Amniotic stem cell (primary cell): ENCODE results near the gene DIS3L2.
"Not testable (repeated sequence)": the region's sequence is repeated elsewhere in the genome, so short reads cannot be mapped to it uniquely, and the experiment has no call there.

Experiments used
- DNase-seq: peaks from one replicate; lab custom pipeline; 2025; lab: John Stamatoyannopoulos, UW

The DIS3L2 gene

DNA sequence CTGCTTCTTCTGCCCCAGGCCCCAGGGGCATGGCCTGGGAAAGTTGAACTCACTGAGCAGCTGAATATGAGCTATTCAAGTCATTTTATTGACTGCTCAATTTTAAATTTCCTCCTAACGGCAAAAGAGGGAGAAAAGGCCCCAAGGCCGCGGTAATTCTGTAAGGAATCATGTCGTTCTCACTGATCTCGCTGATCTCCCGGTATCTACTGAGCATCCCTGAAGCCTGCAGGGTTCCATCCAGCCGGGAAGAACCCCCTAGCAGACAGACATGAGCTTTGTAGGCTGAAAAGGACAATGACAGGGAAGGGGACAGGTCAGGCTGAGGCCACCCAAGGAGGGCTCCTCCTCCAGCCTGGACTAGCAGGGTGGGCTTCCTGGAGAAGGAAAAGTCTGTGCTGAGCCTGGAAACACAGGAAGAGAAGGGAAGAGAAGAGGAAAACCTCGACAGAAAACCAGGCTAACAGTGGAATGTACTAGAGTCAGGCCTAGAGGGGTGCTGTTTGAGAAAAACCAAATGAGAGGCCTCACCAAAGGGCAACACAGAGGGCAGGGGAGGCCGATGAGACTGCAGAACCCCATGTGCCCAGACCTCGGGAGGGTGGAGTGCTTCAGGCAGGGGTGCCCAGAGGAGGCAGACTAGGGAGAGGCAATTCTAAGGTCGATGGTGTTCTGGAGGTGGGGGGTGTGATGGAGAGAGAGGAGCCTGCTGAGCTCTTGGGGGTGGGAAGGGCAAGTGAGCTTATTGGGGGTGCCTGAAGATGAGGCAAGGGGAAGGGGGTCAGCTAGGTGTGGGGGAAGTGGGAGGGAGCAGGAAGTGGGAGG is 32.4 kb upstream of the DIS3L2 start:
- DNase-seq: no peak

DNA sequence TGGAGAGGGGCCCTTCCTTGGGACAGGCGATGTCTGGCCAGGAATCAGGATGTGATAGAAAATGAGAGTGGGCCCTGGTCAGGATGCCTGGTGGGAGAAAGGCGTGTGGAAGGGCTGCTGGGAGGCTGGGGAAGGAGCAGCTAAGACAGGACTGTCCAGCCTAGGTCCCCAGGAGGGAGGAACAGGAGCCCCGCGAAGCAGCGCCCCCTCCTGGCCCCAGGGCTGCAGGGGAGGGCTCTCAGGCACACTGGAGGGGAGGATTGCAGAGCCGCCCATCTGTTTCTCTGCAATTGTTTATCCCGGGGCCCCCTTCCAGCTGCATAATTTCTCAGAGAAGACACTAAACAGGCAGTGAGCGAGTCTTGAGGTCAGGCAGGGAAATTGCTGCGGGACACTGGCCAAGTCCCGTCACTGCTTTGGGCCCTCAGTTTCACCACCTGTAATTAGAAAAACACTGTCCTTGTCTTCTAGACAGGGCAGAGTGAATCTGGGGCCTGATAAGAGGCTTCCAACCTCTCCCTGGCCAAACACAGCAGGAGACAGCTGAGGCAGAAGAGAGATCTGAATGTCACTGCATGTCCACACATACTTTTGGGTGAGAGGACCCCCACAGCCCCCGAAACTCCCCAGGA is 31.4 kb upstream of the DIS3L2 start:
- DNase-seq: no peak

DNA sequence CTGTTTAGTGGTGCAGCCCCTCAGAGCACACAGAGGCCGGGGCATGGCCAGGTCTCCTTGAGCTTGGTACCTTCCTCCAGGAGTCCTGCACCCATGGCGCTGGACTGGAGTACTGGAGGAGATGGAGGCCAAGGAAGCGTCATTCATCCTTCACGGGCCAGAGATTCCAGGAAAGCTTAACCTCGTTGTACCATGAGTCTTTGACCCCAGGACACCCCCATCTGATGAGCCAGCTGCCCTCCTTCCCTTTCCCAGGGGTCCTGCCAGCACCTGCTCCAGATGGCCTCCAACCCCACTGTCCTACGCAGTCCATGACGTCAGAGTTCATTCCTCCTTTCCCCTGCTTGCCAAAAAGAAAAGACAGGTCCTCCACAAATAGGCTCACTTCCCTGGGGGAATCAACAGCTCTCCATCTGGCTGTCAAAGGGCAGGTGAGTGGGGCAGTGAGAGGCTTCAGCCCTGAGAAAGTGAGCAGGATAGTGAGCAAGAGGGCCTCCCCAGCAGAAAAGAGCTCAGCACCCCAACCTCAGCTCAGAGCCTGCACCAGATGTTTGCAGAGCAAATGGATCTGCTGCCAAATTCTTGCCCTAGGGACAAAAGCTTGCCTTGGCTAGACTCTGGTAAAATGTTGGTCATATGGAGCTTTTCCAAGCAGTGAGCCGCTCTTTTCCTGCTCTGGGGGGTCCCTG is 30.8 kb upstream of the DIS3L2 start:
- DNase-seq: no peak

DNA sequence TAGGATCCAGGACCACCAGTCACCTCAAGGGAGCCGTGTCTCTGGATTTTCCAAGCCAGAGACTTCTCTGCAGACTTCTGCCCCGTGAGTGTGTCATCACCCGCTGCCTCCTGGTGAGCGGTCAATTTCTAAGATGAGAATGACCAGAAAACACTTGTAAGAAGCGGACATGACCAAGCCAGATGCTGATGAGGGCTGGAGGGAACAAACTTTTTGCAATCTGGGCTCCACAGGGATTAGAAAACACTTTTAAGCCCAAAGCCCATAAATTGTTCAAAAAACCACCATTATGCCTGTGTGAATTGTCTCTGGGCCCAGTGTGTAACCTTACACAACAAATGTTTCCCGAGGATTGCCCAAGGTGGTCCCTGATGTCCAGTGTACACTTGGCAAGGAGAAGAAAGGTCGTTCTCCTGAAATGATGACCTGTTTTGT is 30.0 kb upstream of the DIS3L2 start:
- DNase-seq: no peak

DNA sequence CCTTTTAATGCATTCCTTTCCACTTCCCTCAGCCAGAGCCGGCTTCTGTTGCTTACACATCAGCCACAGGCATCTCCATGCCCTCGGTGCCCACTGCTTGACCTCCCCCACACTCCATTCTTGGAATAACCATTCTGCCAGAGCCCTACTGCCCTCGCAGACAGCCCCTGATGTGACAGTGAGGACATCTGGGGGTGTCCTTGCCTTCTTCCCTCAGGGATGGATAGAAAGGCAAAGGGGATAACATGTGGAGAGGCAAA is 28.9 kb upstream of the DIS3L2 start:
- no peak for DNase-seq

DNA sequence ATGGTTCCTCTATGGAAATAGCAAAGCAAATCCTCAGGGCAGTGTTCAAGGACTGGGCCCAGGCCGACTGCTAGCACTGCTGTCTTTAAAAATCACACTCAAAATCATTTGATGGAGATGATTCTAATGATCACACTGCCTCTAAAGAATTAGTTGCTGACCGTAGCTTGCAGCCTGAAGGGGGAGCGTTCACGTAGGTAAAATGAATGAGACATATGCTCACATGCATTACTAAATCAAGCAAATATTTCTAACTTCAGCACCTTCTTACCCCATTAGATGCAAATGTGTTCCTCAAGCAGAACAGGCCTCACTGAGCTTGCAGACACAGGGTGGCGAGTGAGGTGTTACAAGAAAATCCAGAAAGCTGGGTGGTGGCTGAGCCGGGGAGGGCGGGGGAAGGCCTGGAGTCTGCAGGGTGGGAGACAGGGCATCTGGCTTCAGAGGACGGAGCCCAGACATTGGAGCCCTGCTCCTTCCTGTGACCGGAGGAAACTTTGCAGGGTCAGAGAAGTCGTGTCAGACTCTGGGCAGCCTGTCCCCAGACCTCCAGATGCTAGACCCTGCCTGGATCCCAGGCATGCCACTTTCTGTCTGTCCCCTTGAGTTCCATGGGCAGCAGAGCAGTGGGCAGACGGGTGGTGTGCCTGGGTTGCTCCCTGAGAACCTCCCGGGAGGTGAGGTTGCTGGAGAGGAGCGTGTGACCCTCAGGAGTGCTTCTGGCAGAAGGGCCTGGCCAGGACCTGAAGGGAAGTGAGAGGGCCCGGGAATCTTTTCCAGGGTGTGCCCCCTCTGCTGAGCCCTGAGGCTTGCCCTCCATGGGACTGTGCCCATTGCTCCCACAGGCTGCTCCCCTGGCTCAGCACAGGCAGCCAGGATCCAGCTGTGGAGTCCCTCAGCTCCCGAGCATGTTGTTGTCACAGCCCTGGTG is 28.3 kb upstream of the DIS3L2 start:
- DNase-seq: no peak

DNA sequence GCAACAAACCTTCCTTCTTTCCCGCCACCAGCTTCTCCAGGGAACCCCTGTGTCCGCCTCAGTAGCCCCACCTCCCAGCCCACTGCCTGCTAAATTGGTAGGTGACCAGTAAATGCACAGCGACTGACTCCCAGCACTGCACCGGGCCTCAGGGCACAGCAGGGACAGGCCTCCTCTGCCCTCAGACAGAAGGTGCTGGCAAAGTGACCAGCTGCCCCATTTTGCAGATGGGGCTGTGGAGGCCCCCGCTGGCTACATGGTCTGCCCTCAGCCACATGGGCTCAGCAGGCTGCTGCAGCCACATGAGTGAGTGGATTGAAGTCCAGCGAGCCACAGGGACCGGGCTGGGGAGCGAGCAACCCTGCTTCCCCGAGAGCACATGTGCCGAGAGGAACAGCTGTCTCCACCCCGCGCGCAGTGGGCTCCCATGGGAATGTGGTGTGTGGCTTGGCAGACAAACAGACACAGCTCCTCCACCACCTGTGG is 27.6 kb upstream of the DIS3L2 start:
- DNase-seq: no peak

DNA sequence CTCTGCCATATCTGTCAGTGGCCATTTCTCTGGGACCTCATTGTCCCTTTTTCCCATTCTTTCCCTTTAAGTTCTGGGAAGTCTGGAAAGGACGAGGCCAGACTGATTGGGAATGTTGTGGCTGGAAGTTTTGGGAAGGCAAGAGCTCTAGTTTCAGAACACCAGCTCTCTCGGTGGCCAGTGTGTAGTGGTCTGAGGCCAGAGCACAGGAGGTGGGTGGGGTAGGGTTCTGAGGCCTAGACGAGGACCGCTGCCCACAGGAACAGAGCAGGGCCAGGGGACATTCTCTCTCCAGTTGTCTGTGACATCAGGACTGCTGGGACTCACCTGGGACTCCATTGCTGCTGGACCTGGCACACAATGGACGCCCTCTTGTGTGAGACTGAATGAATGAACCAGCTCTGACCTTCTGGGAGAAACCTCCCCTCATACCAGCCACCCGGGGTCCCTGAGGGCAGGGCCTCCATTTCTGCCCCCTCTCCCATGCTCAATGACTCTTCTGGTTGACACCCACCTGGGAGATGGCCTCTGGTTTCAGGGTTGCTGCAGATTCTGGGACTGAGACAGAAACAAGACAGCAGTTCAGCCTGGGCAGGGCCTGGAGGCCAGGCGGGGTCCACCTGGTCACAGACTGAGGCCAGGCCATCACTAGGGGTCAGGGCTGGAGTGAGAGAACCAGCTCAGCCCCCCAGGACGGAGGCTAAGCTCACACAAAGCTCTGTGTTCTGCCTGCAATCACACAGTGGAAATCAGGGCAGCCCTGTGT is 26.9 kb upstream of the DIS3L2 start:
- DNase-seq: no peak

DNA sequence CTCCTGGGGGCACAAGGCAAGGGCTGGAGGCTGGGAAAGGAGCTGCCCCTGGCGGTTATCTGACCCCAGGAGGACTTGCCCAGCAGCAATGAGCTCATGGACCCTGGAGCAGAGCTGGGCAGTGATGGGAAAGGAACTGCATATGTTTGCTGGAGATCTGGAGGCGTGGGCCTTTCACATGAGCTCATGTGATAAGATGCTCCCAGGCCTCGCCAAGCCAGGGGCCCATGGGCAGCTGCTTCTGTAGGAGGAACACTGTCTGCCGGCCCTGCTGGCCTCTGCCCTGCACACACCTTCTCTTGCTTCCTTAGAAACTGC is 26.3 kb upstream of the DIS3L2 start:
- DNase-seq: no peak

DNA sequence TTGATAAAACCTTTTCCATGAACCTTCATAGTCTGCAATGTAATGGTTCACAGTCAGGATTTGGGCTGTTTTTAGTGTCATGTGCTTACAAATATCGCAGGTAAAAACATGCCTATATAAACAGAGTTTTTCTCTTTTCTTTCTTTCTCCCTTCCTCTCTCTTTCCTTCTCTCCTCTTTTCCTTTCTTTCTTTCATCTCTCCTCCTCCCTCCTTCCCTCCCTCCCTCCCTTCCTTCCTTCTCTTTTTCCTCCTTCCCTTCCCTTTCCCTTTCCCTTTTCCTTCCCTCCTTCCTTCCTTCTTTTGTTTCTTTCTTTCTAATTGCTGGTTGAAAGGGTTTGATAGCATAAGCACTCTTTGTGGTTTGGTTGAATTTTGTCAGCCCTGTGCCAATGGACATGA is 25.7 kb upstream of the DIS3L2 start:
- DNase-seq: no peak

DNA sequence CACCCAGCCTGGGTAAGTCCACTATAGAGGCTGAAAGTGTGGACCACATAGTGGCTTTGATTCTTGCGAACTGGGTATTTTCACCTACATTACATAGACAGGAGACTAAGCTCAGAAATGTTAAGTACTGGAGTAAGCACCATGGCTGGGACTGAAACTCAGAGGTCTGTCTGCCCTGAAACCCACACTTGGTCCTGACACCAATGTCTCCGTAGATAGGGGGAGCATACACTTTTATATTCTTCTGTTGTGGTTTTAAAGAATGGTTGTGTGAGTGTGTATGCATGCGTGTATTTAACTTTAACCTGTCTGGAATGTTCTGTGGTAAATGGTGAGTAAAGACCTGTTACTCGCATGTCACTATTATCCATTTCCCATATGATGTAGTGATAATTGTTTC is 25.0 kb upstream of the DIS3L2 start:
- no peak for DNase-seq

DNA sequence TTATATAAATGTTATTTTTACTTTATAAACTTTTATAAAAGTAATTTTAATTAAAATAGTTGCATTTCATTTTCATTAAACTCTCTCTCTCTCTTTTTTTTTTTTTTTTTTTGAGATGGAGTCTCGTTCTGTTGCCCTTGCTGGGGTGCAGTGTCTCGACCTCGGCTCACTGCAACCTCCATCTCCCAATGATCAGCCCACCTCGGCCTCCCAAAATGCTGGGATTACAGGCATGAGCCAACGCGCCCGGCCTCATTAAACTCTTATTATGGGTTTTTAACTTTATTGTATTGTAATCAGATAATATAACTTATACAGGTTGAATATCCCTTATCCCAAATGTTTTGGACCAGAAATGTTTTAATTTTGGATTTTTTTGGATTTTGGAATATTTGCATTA is 24.5 kb upstream of the DIS3L2 start:
- no peak for DNase-seq

DNA sequence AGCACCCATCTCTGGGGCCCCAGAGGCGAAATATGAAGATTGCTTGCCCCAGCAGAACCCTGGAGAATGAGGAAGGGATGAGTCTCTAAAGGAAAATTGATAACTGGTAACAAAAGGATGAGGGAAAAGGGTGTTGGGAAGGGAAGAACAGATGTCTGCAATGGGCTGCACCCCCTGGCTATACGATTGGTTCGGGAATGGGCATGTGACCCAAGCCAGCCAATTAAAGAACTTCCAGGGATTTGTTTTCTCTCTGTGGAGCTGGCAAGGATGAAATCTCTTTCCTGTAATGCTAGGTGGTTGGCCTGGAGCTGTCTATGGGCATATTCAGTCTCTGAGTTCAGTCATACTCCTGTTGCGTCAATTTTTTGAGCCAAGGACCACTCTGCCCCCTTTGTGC is 22.5 kb upstream of the DIS3L2 start:
- DNase-seq: no peak

DNA sequence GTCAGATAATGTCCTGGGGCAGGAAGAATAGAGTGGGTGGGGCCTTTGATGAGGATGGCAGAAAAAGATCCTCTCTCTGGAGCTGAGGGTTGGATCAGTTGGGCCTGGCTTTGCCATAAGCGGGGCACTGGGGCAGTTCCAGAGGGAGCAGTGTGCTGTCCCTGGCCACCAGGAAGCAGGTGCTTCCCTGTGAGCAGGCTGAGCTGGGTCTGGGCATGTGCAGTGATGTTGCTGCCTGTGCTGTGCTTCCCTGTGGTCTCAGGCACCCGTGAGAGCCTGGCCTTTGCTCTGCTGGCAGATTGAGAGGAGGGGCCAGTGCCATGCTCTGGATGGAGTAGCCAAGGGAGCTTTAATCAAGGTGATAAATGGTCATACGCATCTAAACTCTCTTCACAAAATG is 20.7 kb upstream of the DIS3L2 start:
- DNase-seq: no peak

DNA sequence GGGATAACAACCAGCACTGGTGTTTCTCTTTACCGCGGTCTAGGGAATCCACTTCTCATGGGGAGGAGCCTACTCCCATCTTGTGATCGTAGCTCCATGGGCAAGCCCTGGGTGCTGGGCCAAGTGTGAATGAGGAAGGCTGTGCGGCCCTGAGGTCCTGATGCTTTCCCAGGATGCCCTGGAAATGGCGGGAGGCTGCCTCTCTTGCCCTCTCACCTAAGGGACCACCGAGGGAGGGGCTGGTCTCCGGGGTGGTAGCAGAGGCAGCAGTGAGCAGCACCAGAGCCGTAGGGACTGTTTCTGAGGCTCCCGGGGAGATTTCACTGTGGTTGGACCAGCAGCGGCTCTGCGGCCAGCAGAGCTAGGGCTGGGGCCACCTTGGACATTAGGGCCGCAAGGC is 19.8 kb upstream of the DIS3L2 start:
- DNase-seq: no peak

DNA sequence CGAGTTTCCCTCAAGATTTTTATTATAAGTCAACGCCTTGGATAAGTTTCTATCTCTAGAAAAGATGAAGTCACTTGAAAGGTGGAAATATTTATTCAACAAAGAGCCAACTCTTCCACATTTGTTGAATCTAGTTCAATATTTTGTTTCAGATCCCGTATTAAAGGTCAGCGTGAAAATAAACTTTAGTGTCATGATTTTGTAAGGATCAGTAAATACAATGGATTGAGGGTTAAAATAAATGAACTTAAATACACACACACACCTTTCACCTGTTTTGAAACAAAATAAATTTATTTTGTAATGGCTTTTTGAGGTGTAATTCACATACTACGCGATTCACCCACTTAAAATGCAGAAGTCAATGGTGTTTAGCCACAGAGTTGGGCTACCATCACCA is 19.3 kb upstream of the DIS3L2 start:
- DNase-seq: no peak

DNA sequence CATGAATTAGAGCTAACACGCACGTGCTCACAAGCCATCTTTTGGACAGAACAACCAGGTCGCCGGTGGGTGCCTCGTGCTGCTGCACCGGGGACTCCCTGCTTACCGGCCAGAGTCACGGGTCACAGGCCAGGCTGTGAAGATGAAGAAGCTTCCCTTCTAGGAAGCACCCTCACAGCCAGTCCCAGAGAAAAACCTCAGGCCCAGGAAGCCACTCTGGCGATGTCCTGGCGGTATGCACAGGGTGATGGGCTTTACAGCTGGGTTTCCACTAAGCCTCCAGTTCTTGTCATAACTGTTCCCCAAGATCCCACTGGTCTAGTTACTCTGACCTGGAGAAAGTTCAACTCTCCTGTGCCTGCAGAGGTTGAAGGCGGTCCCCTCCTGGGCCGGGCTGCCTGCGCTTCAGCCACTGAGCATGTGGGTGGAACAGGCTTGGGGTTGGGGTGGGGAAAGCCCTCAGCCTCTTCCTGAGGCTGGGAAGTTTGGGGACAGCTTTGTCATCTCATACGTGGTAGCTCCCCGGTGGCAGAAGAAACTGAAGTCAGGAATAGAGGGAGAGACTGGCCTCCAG is 15.2 kb upstream of the DIS3L2 start:
- no peak for DNase-seq

DNA sequence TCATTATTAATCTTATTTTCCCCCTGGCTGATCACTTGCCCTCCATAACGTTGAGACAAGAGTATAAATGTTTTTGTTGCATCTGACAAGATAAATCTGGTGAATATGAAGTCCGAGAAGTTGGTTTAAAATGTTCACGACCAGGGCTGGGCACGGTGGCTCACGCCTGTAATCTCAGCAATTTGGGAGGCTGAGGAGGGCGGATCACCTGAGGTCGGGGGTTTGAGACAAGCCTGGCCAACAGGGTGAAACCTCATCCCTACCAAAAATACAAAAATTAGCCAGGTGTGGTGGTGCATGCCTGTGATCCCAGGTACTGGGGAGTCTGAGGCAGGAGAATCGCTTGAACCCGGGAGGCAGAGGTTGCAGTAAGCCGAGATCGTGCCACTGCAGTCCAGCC is 14.4 kb upstream of the DIS3L2 start:
- DNase-seq: not testable (repeated sequence)

DNA sequence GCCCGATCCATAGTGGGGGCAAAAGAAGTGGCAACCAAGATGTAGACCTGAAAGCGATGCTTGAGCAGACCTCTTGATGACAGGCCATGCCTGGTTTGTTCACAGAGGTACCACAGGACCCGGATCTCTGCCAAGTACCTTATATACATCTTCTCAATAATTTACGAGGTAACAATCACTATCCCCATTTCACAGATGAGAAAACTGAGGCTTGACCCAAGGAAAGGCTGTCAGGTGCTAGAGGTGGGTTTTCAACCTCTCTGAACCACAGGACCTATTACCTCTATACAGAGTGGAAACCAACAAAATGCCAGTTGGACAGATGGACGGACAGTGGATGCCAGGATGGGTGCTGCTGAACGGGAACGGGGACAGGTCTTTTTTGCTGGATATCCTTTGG is 13.8 kb upstream of the DIS3L2 start:
- no peak for DNase-seq

DNA sequence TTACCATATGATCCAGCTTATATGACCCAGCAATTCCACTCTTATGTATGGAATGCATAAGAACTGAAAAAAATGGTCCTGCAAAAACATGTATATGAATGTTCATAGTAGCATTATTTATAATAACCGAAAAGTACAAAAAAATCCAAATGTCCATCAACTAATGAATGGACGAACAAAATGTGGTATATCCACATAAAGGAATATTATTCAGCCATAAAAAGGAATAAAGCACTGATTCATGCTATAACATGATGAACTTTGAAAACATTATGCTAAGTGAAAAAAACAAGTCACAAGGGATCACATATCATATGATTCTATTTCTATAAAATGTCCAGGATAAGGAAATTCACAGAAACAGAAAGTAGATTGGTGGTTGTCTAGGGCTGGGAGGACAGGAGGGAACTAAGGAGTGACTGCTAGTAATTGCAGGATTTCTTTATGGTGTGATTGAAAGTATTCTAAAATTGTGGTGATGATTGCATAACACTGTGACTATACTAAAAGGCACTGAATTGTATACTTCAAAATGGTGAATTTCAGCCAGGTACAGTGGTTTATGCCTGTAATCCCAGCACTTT is 10.0 kb upstream of the DIS3L2 start:
- no peak for DNase-seq
